Ovary (tissue), 3 donors: ENCODE data around the gene CHST13.

Experiments used
- POLR2A ChIP-seq: fragments of 450-650 bp; IDR thresholded peaks from one replicate; pipeline ENCODE4 v1.6.1; 2017; ENCODE audit warnings: antibody characterized with exemption, mild to moderate bottlenecking, moderate library complexity
- TF ChIP-seq, protein P1 (sequence below), 3 donors: fragments of 450-650 bp in 2 of 3; fragments of 200-600 bp in 1 of 3; IDR thresholded peaks; one replicate each; pipeline versions ENCODE4 v1.5.1 to v1.8.0; 2016 to 2022; ENCODE audit warnings: antibody characterized with exemption in 3 of 3, mild to moderate bottlenecking in 1 of 3
- donor health status: DM: no; HTN: no; CAD: no.

DNA sequence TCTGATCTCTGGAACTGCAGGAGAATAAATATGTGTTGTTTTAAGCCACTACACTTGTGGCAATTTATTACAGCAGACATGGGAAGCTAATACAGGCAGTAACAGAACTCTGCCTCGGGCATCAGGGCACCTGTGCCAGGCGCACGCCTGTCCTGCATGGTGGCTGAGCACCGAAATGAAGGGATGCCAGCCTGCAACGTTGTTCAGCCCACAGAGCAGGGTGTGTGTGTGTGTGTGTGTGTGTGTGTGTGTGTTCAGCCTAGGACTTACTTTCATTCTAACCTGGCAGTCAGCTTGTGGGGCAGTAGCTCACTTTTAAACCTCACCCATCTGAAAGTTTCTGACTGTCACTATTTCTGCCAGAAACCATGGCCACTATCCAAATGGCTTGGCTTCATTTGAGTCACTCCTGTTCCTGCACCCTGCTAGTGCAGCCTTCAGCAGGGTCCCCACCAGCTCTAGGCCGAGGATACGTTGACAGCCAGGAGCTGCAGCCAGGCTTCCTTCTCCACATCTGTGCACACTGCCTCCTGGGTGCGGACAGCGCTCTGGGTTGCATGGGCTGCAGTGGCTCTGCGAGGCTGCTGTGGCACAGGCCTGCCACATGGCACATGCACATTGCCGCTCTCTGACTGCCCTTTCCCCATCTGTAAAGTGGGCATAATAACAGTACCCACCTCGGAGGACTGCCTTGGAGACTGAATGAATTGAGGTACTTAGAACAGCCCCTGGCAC is 10.9 kb upstream of the CHST13 start:
- TF ChIP-seq POLR2A: no peak
- TF ChIP-seq, protein P1, sequence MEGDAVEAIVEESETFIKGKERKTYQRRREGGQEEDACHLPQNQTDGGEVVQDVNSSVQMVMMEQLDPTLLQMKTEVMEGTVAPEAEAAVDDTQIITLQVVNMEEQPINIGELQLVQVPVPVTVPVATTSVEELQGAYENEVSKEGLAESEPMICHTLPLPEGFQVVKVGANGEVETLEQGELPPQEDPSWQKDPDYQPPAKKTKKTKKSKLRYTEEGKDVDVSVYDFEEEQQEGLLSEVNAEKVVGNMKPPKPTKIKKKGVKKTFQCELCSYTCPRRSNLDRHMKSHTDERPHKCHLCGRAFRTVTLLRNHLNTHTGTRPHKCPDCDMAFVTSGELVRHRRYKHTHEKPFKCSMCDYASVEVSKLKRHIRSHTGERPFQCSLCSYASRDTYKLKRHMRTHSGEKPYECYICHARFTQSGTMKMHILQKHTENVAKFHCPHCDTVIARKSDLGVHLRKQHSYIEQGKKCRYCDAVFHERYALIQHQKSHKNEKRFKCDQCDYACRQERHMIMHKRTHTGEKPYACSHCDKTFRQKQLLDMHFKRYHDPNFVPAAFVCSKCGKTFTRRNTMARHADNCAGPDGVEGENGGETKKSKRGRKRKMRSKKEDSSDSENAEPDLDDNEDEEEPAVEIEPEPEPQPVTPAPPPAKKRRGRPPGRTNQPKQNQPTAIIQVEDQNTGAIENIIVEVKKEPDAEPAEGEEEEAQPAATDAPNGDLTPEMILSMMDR (IDR thresholded peaks at IDR 0.05): no peak
